K562 (cell line): ENCODE data around the gene NCKIPSD. TPM values are rescaled to one million over a fixed set of nuclear protein-coding genes. Genes with fewer than 3 reads are reported as not detected.
A peak's percentile ranks its signal among the peaks of the same experiment; 100 is the strongest.

Experiments used
- ATAC-seq: fragments of 200-7000 bp; cut with Tn5 transposase; 3 replicates; pipeline ENCODE4 v1.9.1; 2020; ENCODE audit warnings: moderate library complexity
- BruUV-seq: library from RNA; stranded (reverse); fragments of 400-500 nt; replicated peaks from 2 replicates; lab custom pipeline; 2021; lab: Mats Ljungman, UMichigan
- CTCF ChIA-PET: fragments of 300-600 bp; formaldehyde crosslinking; extraction: SDS; loops from one replicate; lab custom pipeline; 2021; ENCODE audit warnings: low intra/inter-chr PET ratio; lab: Yijun Ruan, JAX
- POLR2A ChIA-PET: fragments of 300-600, 350-650 bp; sonication (Branson Sonifier 250); formaldehyde crosslinking; extraction: SDS; loops from one replicate; lab custom pipeline; 2021; ENCODE audit warnings: antibody characterized with exemption, inconsistent platforms; lab: Yijun Ruan, JAX
- DNase-seq, 4 experiments: peaks; one replicate each; pipeline versions ENCODE4 v3.0.0 to v3.0.0-alpha.2; 2011 to 2018; ENCODE audit warnings: low spot score in 3 of 4, mixed read lengths in 3 of 4; ENCODE audit errors: extremely low read depth in 1 of 4
- FAIRE-seq: peaks from 2 replicates; lab custom pipeline; 2011; peaks lifted over from hg19 to GRCh38; lab: Jason Lieb, UNC
- H2AFZ ChIP-seq: 2 replicates; pipeline ENCODE4 v1.6.0; 2011; ENCODE audit warnings: low read depth, low read length, control low read depth, inconsistent platforms
- H3K27ac ChIP-seq: fragments of 200-600 bp; 3 replicates; pipeline ENCODE4 v1.8.0; 2011; ENCODE audit warnings: low read depth, mild to moderate bottlenecking, control low read depth, inconsistent platforms, low read length, moderate library complexity, mixed read lengths; ENCODE audit errors: extremely low read depth
- H3K27me3 ChIP-seq, 2 experiments: fragments of 300-600 bp in 1 of 2; 2 replicates in 1 of 2; 3 replicates in 1 of 2; pipeline versions ENCODE4 v1.6.0 to v1.8.0; 2011; ENCODE audit warnings: inconsistent platforms in 2 of 2, low read length in 2 of 2, mild to moderate bottlenecking in 1 of 2, mixed read lengths in 1 of 2, moderate library complexity in 1 of 2; ENCODE audit not compliant: control insufficient read depth in 2 of 2, insufficient read depth in 2 of 2
- H3K36me3 ChIP-seq: fragments of 300-600 bp; 3 replicates; pipeline ENCODE4 v1.8.0; 2011; ENCODE audit warnings: mild to moderate bottlenecking, low read length, inconsistent platforms; ENCODE audit not compliant: control insufficient read depth, insufficient read depth
- H3K4me1 ChIP-seq, 2 experiments: fragments of 200-600 bp in 1 of 2; replicated peaks in 1 of 2; 2 replicates in 1 of 2; 3 replicates in 1 of 2; pipeline versions ENCODE4 v1.5.1 to v1.8.0; 2011; ENCODE audit warnings: inconsistent platforms in 2 of 2, low read length in 2 of 2, mild to moderate bottlenecking in 1 of 2, mixed read lengths in 1 of 2, moderate library complexity in 1 of 2; ENCODE audit not compliant: control insufficient read depth in 2 of 2, insufficient read depth in 2 of 2
- H3K4me2 ChIP-seq: 2 replicates; pipeline ENCODE4 v1.6.1; 2011; ENCODE audit warnings: low read length, control low read depth, inconsistent platforms, mixed read lengths; ENCODE audit not compliant: insufficient read depth
- H3K4me3 ChIP-seq: fragments of 200-600 bp; sonication (generic), shearing (Covaris generic); 2 replicates; pipeline ENCODE4 v1.5.1; 2016; ENCODE audit warnings: control low read depth, inconsistent platforms
- H3K79me2 ChIP-seq: fragments of 200-600 bp; 3 replicates; pipeline ENCODE4 v1.8.0; 2011; ENCODE audit warnings: low read length, inconsistent platforms; ENCODE audit not compliant: control insufficient read depth, insufficient read depth
- H3K9ac ChIP-seq, 2 experiments: 2 replicates each; pipeline versions ENCODE4 v1.6.0 to v1.6.1; 2011; ENCODE audit warnings: low read depth in 2 of 2, low read length in 2 of 2, control low read depth in 1 of 2, inconsistent platforms in 1 of 2, mild to moderate bottlenecking in 1 of 2, mixed read lengths in 1 of 2; ENCODE audit not compliant: insufficient read depth in 1 of 2
- H3K9me1 ChIP-seq: one replicate; pipeline ENCODE4 v1.6.0; 2011; ENCODE audit warnings: inconsistent platforms, mild to moderate bottlenecking, low read length, moderate library complexity; ENCODE audit not compliant: control insufficient read depth, insufficient read depth
- H3K9me3 ChIP-seq: replicated peaks from 2 replicates; pipeline ENCODE4 v1.5.1; 2011; ENCODE audit warnings: low read depth, low read length, inconsistent platforms; ENCODE audit not compliant: control insufficient read depth, insufficient read depth
- H4K20me1 ChIP-seq: replicated peaks from 2 replicates; pipeline ENCODE4 v1.6.1; 2011; ENCODE audit warnings: low read length, inconsistent platforms, mixed read lengths; ENCODE audit not compliant: control insufficient read depth, insufficient read depth
- ATF3 ChIP-seq, 2 experiments: fragments of 450-650 bp in 1 of 2; sonication (generic) in 1 of 2; formaldehyde crosslinking in 1 of 2; IDR thresholded peaks in 1 of 2; conservative IDR thresholded peaks in 1 of 2; 2 replicates each; pipeline versions ENCODE4 v1.6.1 to v1.8.1; 2016 to 2023; ENCODE audit warnings: mild to moderate bottlenecking in 2 of 2, moderate library complexity in 2 of 2, inconsistent platforms in 1 of 2, missing genetic modification reagents in 1 of 2
- MNT ChIP-seq, 2 experiments: fragments of 450-650 bp; conservative IDR thresholded peaks; 2 replicates each; pipeline ENCODE4 v1.6.1; 2017; ENCODE audit warnings: mild to moderate bottlenecking in 2 of 2, moderate library complexity in 2 of 2
- NBN ChIP-seq: fragments of 450-650 bp; IDR thresholded peaks from 2 replicates; pipeline ENCODE4 v1.6.1; 2016; ENCODE audit warnings: low read depth, mild to moderate bottlenecking
- TCF3 ChIP-seq: sonication (generic); formaldehyde crosslinking; IDR thresholded peaks from 2 replicates; pipeline ENCODE4 v1.4.0; 2020; ENCODE audit warnings: mild to moderate bottlenecking, missing genetic modification reagents
- TOE1 ChIP-seq, 2 experiments: fragments of 450-650 bp in 1 of 2; sonication (generic) in 1 of 2; formaldehyde crosslinking in 1 of 2; IDR thresholded peaks; 2 replicates each; pipeline versions ENCODE4 v1.7.1 to v1.8.0; 2016 to 2022; ENCODE audit warnings: borderline replicate concordance in 2 of 2, mild to moderate bottlenecking in 2 of 2, antibody characterized with exemption in 1 of 2, inconsistent platforms in 1 of 2, low read depth in 1 of 2, missing genetic modification reagents in 1 of 2, moderate library complexity in 1 of 2
- XRCC3 ChIP-seq: fragments of 450-650 bp; IDR thresholded peaks from 2 replicates; pipeline ENCODE4 v1.6.1; 2017; ENCODE audit warnings: mild to moderate bottlenecking, moderate library complexity
- ZNF274 ChIP-seq: IDR thresholded peaks from 2 replicates; pipeline ENCODE4 v1.6.1; 2011; ENCODE audit warnings: low read depth, mild to moderate bottlenecking, low read length, moderate library complexity, borderline replicate concordance
- ZNF551 ChIP-seq: fragments of 250-450 bp; sonication (Bioruptor Pico); IDR thresholded peaks from 2 replicates; pipeline ENCODE4 v1.5.0; 2021; ENCODE audit warnings: mild to moderate bottlenecking, moderate library complexity
- ZNF57 ChIP-seq: fragments of 450-650 bp; formaldehyde crosslinking; IDR thresholded peaks from 2 replicates; pipeline ENCODE4 v1.4.0; 2020; ENCODE audit warnings: mild to moderate bottlenecking, moderate library complexity
- WGBS: fragments of 100-300 bp; shearing (Covaris generic); methylation state at CpG from one replicate; pipeline ENCODE4 v1.1.6; 2016; ENCODE audit warnings: low coverage, mixed read lengths; ENCODE audit not compliant: insufficient coverage; ENCODE audit errors: missing lambda C conversion rate; 5-methylcytosine and 5-hydroxymethylcytosine counted together
- in situ Hi-C: fragments of 300-500 bp; cut with MboI; formaldehyde crosslinking; loops from 4 replicates; pipeline ENCODE4 v1.15.0; 2018; ENCODE audit warnings: inconsistent platforms, mixed read lengths
- intact Hi-C: fragments of 100-400 bp; cut with micrococcal nuclease; formaldehyde crosslinking; loops from 2 replicates; pipeline ENCODE4 v1.14.2; 2022
- polyA plus RNA-seq, 8 experiments: library from polyadenylated mRNA; depleted of rRNA in 4 of 8; stranded (reverse) in 5 of 8; unstranded in 3 of 8; fragments of >200 nt; fragmentation: Nextera tagmentation in 2 of 8; fragmentation: Illumina TruSeq in 1 of 8; extraction: Ambion mirVana in 2 of 8; extraction: Trizol in 1 of 8; gene quantifications; 2 replicates each; pipeline versions ENCODE4 v1.2.1 to v1.2.3, GENCODE V29; 2011 to 2014; ENCODE audit warnings: inconsistent platforms in 1 of 8, missing spikeins in 1 of 8
- total RNA-seq, 7 experiments: library from RNA; depleted of rRNA in 6 of 7; stranded (reverse); fragments of >200 nt in 6 of 7; fragmentation: Illumina TruSeq in 2 of 7; extraction: Trizol in 2 of 7; gene quantifications; 2 replicates each; pipeline versions ENCODE4 v1.2.1 to v1.2.3, GENCODE V29; 2011 to 2021; ENCODE audit warnings: low replicate concordance in 1 of 7
- TF ChIP-seq, protein P1 (sequence below): sonication (generic); formaldehyde crosslinking; IDR thresholded peaks from 2 replicates; pipeline ENCODE4 v1.8.0; 2022; ENCODE audit warnings: missing genetic modification reagents, mild to moderate bottlenecking, moderate library complexity, borderline replicate concordance

The NCKIPSD gene
- total and polyA plus RNA-seq, 9 of the 15 experiments (the other 6 are each of a cell fraction or from before 2014, with no cell fraction given), result 0.49 to 24.4 (median 12.3) TPM

DNA sequence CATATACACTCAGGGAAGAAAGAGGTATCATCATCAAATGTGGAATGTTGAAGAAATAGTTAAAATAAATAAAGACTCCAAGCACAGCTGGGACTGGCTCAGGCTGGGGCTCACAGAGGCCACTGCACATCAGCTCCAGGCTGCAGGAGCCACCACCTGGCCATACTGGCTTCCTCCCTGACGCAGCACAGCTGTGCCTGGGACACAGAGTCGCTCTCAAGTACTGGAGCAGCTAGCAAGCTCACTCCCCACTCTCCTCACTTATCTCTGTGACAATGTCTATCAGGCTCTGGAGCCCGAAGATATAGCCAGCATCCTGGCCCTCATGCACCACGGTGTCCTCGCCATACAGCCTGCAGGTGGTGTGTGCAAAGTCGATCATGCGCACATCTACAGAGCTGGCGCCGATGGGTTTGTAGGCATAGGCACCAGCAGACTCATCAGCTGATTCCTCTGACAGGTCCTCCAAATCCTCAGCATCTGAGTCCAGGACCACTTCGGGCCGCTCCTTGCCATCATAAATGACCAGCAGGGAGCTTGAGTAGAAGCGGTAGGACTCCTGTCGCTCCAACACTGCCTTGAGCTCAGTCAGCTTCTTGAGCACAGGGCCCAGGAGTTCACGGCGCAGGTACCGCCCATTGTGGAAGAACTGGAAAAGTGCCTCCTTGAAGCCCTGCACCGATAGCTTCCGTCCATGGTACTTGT is 2.5 kb upstream of the NCKIPSD start:
- no peak overlapping the region; the same call in 2 of the 3 replicates for H3K27ac ChIP-seq
- peaks cover 21 to 26% of the 10 kb centered on the region in 2 experiments; a peak in 4 of 5 replicates for H3K4me1 ChIP-seq
- CTCF ChIA-PET, result no interaction called here
- no peaks in the 10 kb centered on the region for H3K9me3 ChIP-seq
- no peak for DNase-seq
- H2AFZ ChIP-seq, result no peak overlapping the region
- intact Hi-C loops, result no loop called here
- peaks cover 63% of the 10 kb centered on the region for H3K36me3 ChIP-seq
- 75% methylated on average over 15 of the region's 18 CpGs for WGBS
- no peak for ATAC-seq
- BruUV-seq, result no TSS peak
- peaks cover 13% of the 10 kb centered on the region; the same call in 1 of the 2 replicates for H4K20me1 ChIP-seq
- no peak overlapping the region for H3K4me2 ChIP-seq
- peak overlapping the region in 1 of 2 experiments; percentile 13; a peak in 1 of 4 replicates for H3K9ac ChIP-seq
- POLR2A ChIA-PET, result interaction anchor here (0.5 to 1.1 kb wide), 3 partner anchors 8 to 220 kb away, joined by 3 to 4 read pairs (median 4); no protein-coding TSS in a partner anchor
- no peaks in the 10 kb centered on the region for H3K27me3 ChIP-seq
- in situ Hi-C loops, result no loop called here
- peaks cover 24% of the 10 kb centered on the region for H3K79me2 ChIP-seq
- no peak overlapping the region for H3K4me3 ChIP-seq
- H3K9me1 ChIP-seq, result no peaks in the 10 kb centered on the region
- no peak for FAIRE-seq
- TF ChIP-seq TCF3 (CRISPR knock-in tag), result 0 out of 2 replicates have a peak, but pooled peaks have one; percentile 7
- no peak for TF ChIP-seq ZNF57 (CRISPR knock-in tag)
- no peak for TF ChIP-seq ZNF551 (CRISPR knock-in tag)
- TF ChIP-seq ATF3 (IDR thresholded peaks at IDR 0.05), result no peak
- TF ChIP-seq ATF3 (CRISPR knock-in tag; conservative IDR thresholded peaks at IDR 0.05), result no peak
- no peak for TF ChIP-seq XRCC3
- TF ChIP-seq, protein P1, sequence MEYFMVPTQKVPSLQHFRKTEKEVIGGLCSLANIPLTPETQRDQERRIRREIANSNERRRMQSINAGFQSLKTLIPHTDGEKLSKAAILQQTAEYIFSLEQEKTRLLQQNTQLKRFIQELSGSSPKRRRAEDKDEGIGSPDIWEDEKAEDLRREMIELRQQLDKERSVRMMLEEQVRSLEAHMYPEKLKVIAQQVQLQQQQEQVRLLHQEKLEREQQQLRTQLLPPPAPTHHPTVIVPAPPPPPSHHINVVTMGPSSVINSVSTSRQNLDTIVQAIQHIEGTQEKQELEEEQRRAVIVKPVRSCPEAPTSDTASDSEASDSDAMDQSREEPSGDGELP (CRISPR knock-in tag), result peak; percentile 38; the same call in 1 of the 2 replicates
- TF ChIP-seq MNT (conservative IDR thresholded peaks at IDR 0.05), result no peak
- TF ChIP-seq NBN, result no peak
- TF ChIP-seq ZNF274, result no peak
- TF ChIP-seq TOE1 (IDR thresholded peaks at IDR 0.05; ENCODE audit: borderline replicate concordance), result no peak
- TF ChIP-seq TOE1 (CRISPR knock-in tag; IDR thresholded peaks at IDR 0.05; ENCODE audit: borderline replicate concordance, low read depth), result no peak
